ENCODE data around the gene TTC14. TPM values are rescaled to one million over a fixed set of nuclear protein-coding genes. Genes with fewer than 3 reads are reported as not detected.
A peak's percentile ranks its signal among the peaks of the same experiment; 100 is the strongest.

Gene TTC14
- total and polyA plus RNA-seq, 10 of the 15 experiments (the other 5 are each of a cell fraction or from before 2014, with no cell fraction given): 14.0 to 81.5 (median 29.4) TPM

GRCh38 chr3:180624714-180625113 is 22.8 kb downstream of the TTC14 start (continued):
- TF ChIP-seq, protein P1, sequence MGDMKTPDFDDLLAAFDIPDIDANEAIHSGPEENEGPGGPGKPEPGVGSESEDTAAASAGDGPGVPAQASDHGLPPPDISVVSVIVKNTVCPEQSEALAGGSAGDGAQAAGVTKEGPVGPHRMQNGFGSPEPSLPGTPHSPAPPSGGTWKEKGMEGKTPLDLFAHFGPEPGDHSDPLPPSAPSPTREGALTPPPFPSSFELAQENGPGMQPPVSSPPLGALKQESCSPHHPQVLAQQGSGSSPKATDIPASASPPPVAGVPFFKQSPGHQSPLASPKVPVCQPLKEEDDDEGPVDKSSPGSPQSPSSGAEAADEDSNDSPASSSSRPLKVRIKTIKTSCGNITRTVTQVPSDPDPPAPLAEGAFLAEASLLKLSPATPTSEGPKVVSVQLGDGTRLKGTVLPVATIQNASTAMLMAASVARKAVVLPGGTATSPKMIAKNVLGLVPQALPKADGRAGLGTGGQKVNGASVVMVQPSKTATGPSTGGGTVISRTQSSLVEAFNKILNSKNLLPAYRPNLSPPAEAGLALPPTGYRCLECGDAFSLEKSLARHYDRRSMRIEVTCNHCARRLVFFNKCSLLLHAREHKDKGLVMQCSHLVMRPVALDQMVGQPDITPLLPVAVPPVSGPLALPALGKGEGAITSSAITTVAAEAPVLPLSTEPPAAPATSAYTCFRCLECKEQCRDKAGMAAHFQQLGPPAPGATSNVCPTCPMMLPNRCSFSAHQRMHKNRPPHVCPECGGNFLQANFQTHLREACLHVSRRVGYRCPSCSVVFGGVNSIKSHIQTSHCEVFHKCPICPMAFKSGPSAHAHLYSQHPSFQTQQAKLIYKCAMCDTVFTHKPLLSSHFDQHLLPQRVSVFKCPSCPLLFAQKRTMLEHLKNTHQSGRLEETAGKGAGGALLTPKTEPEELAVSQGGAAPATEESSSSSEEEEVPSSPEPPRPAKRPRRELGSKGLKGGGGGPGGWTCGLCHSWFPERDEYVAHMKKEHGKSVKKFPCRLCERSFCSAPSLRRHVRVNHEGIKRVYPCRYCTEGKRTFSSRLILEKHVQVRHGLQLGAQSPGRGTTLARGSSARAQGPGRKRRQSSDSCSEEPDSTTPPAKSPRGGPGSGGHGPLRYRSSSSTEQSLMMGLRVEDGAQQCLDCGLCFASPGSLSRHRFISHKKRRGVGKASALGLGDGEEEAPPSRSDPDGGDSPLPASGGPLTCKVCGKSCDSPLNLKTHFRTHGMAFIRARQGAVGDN (IDR thresholded peaks at IDR 0.05): no peak
- TF ChIP-seq ZNF384 (IDR thresholded peaks at IDR 0.05; ENCODE audit: borderline replicate concordance, low read depth, low read length) (no peak), TAF1 (IDR thresholded peaks at IDR 0.05; ENCODE audit: borderline replicate concordance, low read depth, low read length) (no peak)

- no peak overlapping the region for H3K4me3 ChIP-seq
- H4K20me1 ChIP-seq (ENCODE audit: control insufficient read depth, insufficient read depth): no peaks in the 10 kb centered on the region
- DNase-seq (ENCODE audit: low read depth, low spot score) (peak; percentile 45), FAIRE-seq (no peak), ATAC-seq (peak; percentile 93)
- CTCF ChIA-PET: no interaction called here
- RAD21 ChIA-PET (ENCODE audit: unreplicated experiment): interaction anchor here (1.3 to 1.4 kb wide), 2 partner anchors 18 to 23 kb away, joined by 3 to 4 read pairs; no protein-coding TSS in a partner anchor
- no TSS peak for BruUV-seq (replicated peaks)
- H3K27me3 ChIP-seq (replicated peaks in 1 of 2; ENCODE audit: control insufficient read depth in 2 of 2, insufficient read depth in 2 of 2, low read length in 1 of 2): no peaks in the 10 kb centered on the region
- peaks cover 0 to 3% of the 10 kb centered on the region in 2 experiments; a peak in 1 of 4 replicates for H3K36me3 ChIP-seq (ENCODE audit: control insufficient read depth in 2 of 2, insufficient read depth in 2 of 2, low read length in 1 of 2)
- in situ Hi-C loops (cut with MboI) (no loop called here), intact Hi-C loops (cut with micrococcal nuclease; ENCODE audit: unreplicated experiment) (loop anchor here (5.0 to 10.0 kb wide), 2 partner anchors 50 to 288 kb away; partner anchors contain the start of genes CCDC39 and FXR1)
- peaks cover 12% of the 10 kb centered on the region; the same call in 2 of the 3 replicates for H3K9me3 ChIP-seq (replicated peaks; ENCODE audit: control insufficient read depth, insufficient read depth, low read length)
- H3K4me2 ChIP-seq (ENCODE audit: control insufficient read depth, insufficient read depth): peak overlapping the region; percentile 54; the same call in 1 of the 2 replicates
- POLR2A ChIA-PET: interaction anchor here (0.6 kb wide), 1 partner anchor 292 kb away, joined by 4 read pairs; no protein-coding TSS in a partner anchor
- SMC1A ChIA-PET (ENCODE audit: uncharacterized antibody, unreplicated experiment): interaction anchor here (1.0 to 2.1 kb wide), 5 partner anchors 10 to 666 kb away, joined by 3 to 8 read pairs (median 3); no protein-coding TSS in a partner anchor
- 61% methylated on average over 2 of the region's 2 CpGs for WGBS (ENCODE audit: insufficient coverage, insufficient replicate concordance, low lambda C conversion rate, missing lambda C conversion rate)
- peaks cover 25% of the 10 kb centered on the region for H3K4me1 ChIP-seq (ENCODE audit: control insufficient read depth, insufficient read depth, low read length)
- H2AFZ ChIP-seq (ENCODE audit: control insufficient read depth, low read depth, low read length): no peak overlapping the region
- peak overlapping the region; percentile 69 for H3K27ac ChIP-seq (ENCODE audit: control insufficient read depth, insufficient read depth)
- H3K9ac ChIP-seq (ENCODE audit: control insufficient read depth, insufficient read depth, low read length): no peak overlapping the region
- H3K79me2 ChIP-seq (ENCODE audit: control insufficient read depth, insufficient read depth, low read length): no peaks in the 10 kb centered on the region
- 0 out of 2 replicates have a peak, but pooled peaks have one; percentile 11 for TF ChIP-seq NR2F1 (conservative IDR thresholded peaks at IDR 0.05)
- TF ChIP-seq ATF7 (IDR thresholded peaks at IDR 0.05; ENCODE audit: low read depth): 0 out of 2 replicates have a peak, but pooled peaks have one; percentile 33
- TF ChIP-seq SIX5 (IDR thresholded peaks at IDR 0.05; ENCODE audit: low read depth, low read length, severe bottlenecking): no peak
- TF ChIP-seq ZZZ3 (IDR thresholded peaks at IDR 0.05; ENCODE audit: control insufficient read depth, insufficient read length, low read depth): no peak
- no peak for TF ChIP-seq CHD2 (IDR thresholded peaks at IDR 0.05; ENCODE audit: borderline replicate concordance, low read depth, low read length)
- peak; percentile 16; the same call in 1 of the 2 replicates for TF ChIP-seq BACH1 (IDR thresholded peaks at IDR 0.05; ENCODE audit: borderline replicate concordance)
- TF ChIP-seq, protein P2, sequence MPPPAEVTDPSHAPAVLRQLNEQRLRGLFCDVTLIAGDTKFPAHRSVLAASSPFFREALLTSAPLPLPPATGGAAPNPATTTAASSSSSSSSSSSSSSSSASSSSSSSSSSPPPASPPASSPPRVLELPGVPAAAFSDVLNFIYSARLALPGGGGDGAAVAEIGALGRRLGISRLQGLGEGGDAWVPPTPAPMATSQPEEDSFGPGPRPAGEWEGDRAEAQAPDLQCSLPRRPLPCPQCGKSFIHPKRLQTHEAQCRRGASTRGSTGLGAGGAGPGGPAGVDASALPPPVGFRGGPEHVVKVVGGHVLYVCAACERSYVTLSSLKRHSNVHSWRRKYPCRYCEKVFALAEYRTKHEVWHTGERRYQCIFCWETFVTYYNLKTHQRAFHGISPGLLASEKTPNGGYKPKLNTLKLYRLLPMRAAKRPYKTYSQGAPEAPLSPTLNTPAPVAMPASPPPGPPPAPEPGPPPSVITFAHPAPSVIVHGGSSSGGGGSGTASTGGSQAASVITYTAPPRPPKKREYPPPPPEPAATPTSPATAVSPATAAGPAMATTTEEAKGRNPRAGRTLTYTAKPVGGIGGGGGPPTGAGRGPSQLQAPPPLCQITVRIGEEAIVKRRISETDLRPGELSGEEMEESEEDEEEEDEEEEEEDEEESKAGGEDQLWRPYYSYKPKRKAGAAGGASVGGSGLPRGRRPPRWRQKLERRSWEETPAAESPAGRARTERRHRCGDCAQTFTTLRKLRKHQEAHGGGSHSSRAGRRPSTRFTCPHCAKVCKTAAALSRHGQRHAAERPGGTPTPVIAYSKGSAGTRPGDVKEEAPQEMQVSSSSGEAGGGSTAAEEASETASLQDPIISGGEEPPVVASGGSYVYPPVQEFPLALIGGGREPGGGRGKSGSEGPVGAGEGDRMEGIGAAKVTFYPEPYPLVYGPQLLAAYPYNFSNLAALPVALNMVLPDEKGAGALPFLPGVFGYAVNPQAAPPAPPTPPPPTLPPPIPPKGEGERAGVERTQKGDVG (CRISPR knock-in tag; IDR thresholded peaks at IDR 0.05): no peak
- 0 out of 4 replicates have a peak, but pooled peaks of 1 of the 2 experiments have one; percentile 46 for TF ChIP-seq EP300 (IDR thresholded peaks at IDR 0.05; ENCODE audit: borderline replicate concordance in 1 of 2, control insufficient read depth in 1 of 2, low read depth in 2 of 2, low read length in 2 of 2)
- peak in 1 of 2 experiments; percentile 66; a peak in 1 of 4 replicates for TF ChIP-seq ETV6 (conservative IDR thresholded peaks at IDR 0.05 in 1 of 2, IDR thresholded peaks at IDR 0.05 in 1 of 2; ENCODE audit: borderline replicate concordance in 1 of 2, low read depth in 1 of 2)
- no peak for TF ChIP-seq NBN (IDR thresholded peaks at IDR 0.05)
These were observed 24.9 kb downstream of the TTC14 start for GRCh38 chr3:180626844-180627243.
